Mucosa of descending colon (tissue), 3 donors: ENCODE data around the gene PDE8A. TPM values are rescaled to one million over a fixed set of nuclear protein-coding genes. Genes with fewer than 3 reads are reported as not detected.
"Not testable (repeated sequence)": the region's sequence is repeated elsewhere in the genome, so short reads cannot be mapped to it uniquely, and the experiment has no call there.

ENCODE experiments used
- ATAC-seq: fragments of 200-7000 bp; cut with Tn5 transposase; one replicate; pipeline ENCODE4 v1.9.1; 2020; ENCODE audit warnings: mild to moderate bottlenecking, moderate library complexity
- DNase-seq, 3 donors: peaks; one replicate each; pipeline ENCODE4 v3.0.0-alpha.2; 2020
- H3K36me3 ChIP-seq: fragments of 200-600 bp; one replicate; pipeline ENCODE4 v1.8.0; 2021; ENCODE audit warnings: low read depth, mild to moderate bottlenecking
- H3K4me1 ChIP-seq: fragments of 200-600 bp; one replicate; pipeline ENCODE4 v1.8.0; 2021; ENCODE audit warnings: low read depth, mild to moderate bottlenecking
- H3K4me3 ChIP-seq: fragments of 200-600 bp; one replicate; pipeline ENCODE4 v1.8.0; 2021; ENCODE audit warnings: mild to moderate bottlenecking
- H3K9me3 ChIP-seq: fragments of 200-600 bp; one replicate; pipeline ENCODE4 v1.8.0; 2021; ENCODE audit warnings: mild to moderate bottlenecking
- intact Hi-C, 2 donors: fragments of 100-400 bp; cut with DNase I in 1 of 2; cut with micrococcal nuclease in 1 of 2; formaldehyde crosslinking; loops; one replicate each; pipeline versions ENCODE4 v1.11.0 to v1.11.1; 2022; cut with DNase I, micrococcal nuclease
- total RNA-seq, 3 donors: library from RNA; stranded (reverse); fragmentation: NEBNext Ultra II Directional in 2 of 3; extraction: Animal tissue kit (Norgen Biotek cat#: 25700) in 2 of 3; gene quantifications; one replicate each; pipeline versions ENCODE4 v1.2.1 to v1.2.4, GENCODE V29; 2021 to 2023
- TF ChIP-seq, protein P1 (sequence below): fragments of 200-600 bp; IDR thresholded peaks from one replicate; pipeline ENCODE4 v1.8.0; 2022; ENCODE audit warnings: antibody characterized with exemption, mild to moderate bottlenecking
- donor health status: DM: no; HTN: no; CAD: no; lungs with moderate emphysema.
- donor health status: DM: no; HTN: no; CAD: no.
- donor health status: DM: no; HTN: yes; CAD: no.

Gene PDE8A
- total RNA-seq, 3 donors from 2014 or later = 79.7 to 117 (median 98.3) TPM

DNA sequence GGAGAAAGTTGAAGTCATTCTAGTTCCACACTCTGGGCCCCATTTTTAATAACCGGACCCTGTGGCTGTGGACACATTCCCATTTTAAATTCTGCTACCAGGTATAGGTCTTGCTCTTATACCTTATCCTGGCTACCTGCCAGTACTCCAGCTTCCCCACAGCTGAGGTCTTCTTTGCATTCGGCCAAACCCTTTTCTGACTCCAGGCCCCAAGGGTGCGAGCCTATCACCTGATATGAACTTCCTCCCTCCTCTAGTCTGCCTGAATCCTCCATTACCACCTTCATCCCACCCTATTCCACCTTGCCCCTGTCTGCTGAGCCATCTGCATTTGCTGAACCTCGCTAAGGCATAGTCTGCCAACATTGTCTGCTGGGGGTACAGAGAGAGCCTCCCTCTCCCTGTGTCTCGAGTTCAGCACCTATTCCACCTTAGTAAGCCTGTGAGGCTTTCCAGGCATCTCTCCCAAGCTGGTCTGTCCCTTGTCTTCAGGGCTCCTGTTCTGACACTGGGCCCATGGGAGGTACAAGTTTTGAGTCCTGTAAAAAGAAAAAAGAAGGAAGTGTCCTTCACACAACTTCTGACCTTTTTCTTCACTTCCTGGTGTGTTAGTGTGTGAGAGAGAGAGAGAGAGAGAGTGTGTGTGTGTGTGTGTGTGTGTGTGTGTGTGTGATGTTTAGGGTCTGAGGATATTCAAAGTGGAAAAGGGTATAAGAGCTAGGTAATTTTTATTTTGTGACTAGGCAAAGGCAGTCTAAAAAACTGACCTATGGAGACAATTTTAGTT is 27.0 kb downstream of the PDE8A start:
- intact Hi-C loops = no loop called here
- H3K4me1 ChIP-seq = peaks cover 56% of the 10 kb centered on the region

DNA sequence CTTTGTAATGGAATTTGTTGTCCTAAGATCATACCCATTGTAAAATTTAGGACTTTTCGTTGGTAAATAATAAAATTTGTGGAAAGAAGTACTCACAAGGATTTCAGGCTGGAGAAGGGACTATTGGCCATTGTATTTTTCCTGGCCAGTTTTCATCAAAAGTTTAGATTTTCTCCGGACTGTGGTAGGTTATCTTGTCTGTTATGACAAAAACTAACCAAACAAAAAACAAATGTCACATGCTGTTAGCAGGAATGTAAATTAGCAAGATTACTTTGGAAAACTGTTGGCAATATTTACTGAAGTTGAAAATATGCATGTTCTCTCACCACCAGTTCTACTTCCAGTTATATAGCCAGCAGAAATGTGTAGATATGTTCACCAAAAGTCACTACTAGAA is 27.8 kb downstream of the PDE8A start:
- intact Hi-C loops = no loop called here
- Histone ChIP-seq H3K36me3 (no peaks in the 10 kb centered on the region), H3K4me1 (peaks cover 60% of the 10 kb centered on the region), H3K9me3 (no peaks in the 10 kb centered on the region), H3K4me3 (no peak overlapping the region)
- ATAC-seq (no peak), DNase-seq (no peak)
- TF ChIP-seq, protein P1, sequence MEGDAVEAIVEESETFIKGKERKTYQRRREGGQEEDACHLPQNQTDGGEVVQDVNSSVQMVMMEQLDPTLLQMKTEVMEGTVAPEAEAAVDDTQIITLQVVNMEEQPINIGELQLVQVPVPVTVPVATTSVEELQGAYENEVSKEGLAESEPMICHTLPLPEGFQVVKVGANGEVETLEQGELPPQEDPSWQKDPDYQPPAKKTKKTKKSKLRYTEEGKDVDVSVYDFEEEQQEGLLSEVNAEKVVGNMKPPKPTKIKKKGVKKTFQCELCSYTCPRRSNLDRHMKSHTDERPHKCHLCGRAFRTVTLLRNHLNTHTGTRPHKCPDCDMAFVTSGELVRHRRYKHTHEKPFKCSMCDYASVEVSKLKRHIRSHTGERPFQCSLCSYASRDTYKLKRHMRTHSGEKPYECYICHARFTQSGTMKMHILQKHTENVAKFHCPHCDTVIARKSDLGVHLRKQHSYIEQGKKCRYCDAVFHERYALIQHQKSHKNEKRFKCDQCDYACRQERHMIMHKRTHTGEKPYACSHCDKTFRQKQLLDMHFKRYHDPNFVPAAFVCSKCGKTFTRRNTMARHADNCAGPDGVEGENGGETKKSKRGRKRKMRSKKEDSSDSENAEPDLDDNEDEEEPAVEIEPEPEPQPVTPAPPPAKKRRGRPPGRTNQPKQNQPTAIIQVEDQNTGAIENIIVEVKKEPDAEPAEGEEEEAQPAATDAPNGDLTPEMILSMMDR = no peak

More for the DNA sequence above, 27.0 kb downstream of the PDE8A start:
- no peak overlapping the region for H3K4me3 ChIP-seq
- H3K36me3 ChIP-seq = no peaks in the 10 kb centered on the region
- TF ChIP-seq, protein P1 = no peak
- ATAC-seq (peak; percentile 58), DNase-seq (no peak)
- H3K9me3 ChIP-seq = no peaks in the 10 kb centered on the region

DNA sequence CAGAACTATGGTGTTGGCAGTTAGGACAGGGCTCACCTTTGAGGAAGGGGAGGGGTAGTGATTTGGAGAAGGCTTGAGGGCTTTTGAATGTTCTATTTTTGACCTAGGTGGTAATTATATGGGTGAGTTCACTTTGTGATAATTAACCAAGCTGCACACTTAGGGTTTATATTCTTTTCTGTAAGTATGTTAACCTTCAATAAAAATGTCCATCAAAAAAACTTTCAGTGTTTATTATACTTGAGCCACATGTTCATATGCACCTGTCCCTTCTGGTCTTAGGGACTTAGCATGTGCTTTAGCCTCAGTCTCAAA is 28.4 kb downstream of the PDE8A start:
- intact Hi-C loops = no loop called here
- Histone ChIP-seq H3K4me3 (no peak overlapping the region), H3K9me3 (no peaks in the 10 kb centered on the region), H3K4me1 (peaks cover 62% of the 10 kb centered on the region), H3K36me3 (no peaks in the 10 kb centered on the region)
- DNase-seq (no peak), ATAC-seq (peak; percentile 69)
- TF ChIP-seq, protein P1 = no peak

DNA sequence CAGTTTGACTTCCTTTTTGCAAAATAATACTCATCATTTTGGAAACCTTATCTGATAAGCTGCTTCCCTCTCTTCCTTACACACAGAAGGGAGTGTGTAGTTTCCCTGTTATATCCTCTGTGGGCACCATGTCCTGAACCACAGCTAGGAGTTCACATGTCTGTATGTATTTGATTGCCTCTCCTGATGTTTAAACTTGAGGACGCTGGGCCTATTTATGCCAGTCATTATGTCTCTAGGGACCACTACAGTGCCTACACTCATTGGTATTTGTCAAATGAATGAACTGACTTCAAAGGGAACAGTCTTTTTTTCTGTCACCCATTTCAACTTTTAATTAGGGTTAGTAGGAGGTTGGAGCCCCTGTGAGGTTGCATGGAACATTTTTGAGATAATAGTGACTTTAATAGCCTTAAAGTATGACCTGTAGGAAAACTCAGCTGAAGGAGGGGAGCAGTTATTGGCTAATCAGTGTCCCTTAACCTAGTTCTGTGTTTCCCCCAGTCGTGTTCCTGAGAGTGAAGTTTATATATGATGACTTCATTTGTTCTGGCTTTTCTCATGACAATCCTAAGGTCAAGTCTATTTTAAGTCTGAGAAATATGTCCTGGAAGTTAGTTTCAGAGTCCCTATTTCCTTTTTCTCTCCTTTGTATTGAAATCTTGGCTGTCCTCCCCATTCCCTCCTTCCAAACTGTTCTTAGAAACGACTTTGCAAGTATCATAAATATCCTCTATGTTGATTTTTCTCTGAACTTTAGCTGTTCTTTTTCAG is 28.9 kb downstream of the PDE8A start:
- no peaks in the 10 kb centered on the region for H3K36me3 ChIP-seq
- no peaks in the 10 kb centered on the region for H3K9me3 ChIP-seq
- ATAC-seq (peak; percentile 69), DNase-seq (no peak)
- TF ChIP-seq, protein P1 = no peak
- intact Hi-C loops = no loop called here
- no peak overlapping the region for H3K4me3 ChIP-seq
- H3K4me1 ChIP-seq = peaks cover 57% of the 10 kb centered on the region

DNA sequence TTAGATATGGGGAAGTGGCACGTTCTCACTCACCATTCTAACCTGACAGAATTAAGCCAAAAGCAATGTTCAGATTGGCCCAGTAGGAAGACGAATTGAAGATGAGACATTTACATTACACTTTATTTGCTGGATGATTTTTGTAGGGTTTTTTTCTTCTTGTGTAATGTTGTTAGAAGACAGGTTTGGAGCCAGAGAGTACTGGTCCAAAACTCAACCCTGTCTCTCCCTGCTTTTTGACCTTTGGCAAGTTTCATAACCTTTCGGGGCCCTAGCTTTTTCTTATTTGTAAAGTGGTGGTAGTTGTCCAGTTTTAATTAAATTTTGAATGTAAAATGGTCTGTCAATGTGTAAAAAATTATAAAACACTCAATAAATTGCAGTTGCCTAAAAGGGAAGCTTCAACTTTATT is 29.5 kb downstream of the PDE8A start:
- Histone ChIP-seq H3K36me3 (no peaks in the 10 kb centered on the region), H3K4me3 (no peak overlapping the region), H3K9me3 (no peaks in the 10 kb centered on the region), H3K4me1 (peaks cover 55% of the 10 kb centered on the region)
- TF ChIP-seq, protein P1 = no peak
- ATAC-seq = no peak
- no peak for DNase-seq
- intact Hi-C loops = no loop called here

DNA sequence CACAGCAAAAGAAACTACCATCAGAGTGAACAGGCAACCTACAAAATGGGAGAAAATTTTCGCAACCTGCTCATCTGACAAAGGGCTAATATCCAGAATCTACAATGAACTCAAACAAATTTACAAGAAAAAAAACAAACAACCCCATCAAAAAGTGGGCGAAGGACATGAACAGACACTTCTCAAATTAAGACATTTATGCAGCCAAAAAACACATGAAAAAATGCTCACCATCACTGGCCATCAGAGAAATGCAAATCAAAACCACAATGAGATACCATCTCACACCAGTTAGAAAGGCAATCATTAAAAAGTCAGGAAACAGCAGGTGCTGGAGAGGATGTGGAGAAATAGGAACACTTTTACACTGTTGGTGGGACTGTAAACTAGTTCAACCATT is 30.1 kb downstream of the PDE8A start:
- DNase-seq, H3K9me3 ChIP-seq, intact Hi-C loops, H3K4me3 ChIP-seq, ATAC-seq, H3K36me3 ChIP-seq: not testable (repeated sequence)
- peaks cover 49% of the 10 kb centered on the region for H3K4me1 ChIP-seq
